ENCODE measurements around the gene CAMTA2. TPM values are rescaled to one million over a fixed set of nuclear protein-coding genes. Genes with fewer than 3 reads are reported as not detected.

The CAMTA2 gene
- total and polyA plus RNA-seq, 9 of the 15 experiments (the other 6 are each of a cell fraction or from before 2014, with no cell fraction given): 0.24 to 25.1 (median 6.3) TPM

GRCh38 chr17:5000237-5000639 is 12.8 kb upstream of the CAMTA2 start (continued):
- TF ChIP-seq MEF2D (tag; conservative IDR thresholded peaks at IDR 0.05; ENCODE audit: low read depth) (no peak), PREB (CRISPR knock-in tag; IDR thresholded peaks at IDR 0.05) (no peak)

- H3K4me2 ChIP-seq (ENCODE audit: insufficient read depth, low read length): no peak overlapping the region
- peaks cover 16% of the 10 kb centered on the region for H3K79me2 ChIP-seq (ENCODE audit: control insufficient read depth, insufficient read depth, low read length)
- ChIA-PET POLR2A (no interaction called here), CTCF (ENCODE audit: low intra/inter-chr PET ratio) (no interaction called here)
- H3K9me3 ChIP-seq (replicated peaks; ENCODE audit: control insufficient read depth, insufficient read depth, low read depth, low read length): no peaks in the 10 kb centered on the region
- H2AFZ ChIP-seq (ENCODE audit: low read depth, low read length): no peak overlapping the region
- peaks cover 41% of the 10 kb centered on the region for H3K36me3 ChIP-seq (ENCODE audit: control insufficient read depth, insufficient read depth, low read length)
- no peak for FAIRE-seq
- in situ Hi-C loops (cut with MboI): no loop called here
- H3K27me3 ChIP-seq (ENCODE audit: control insufficient read depth in 2 of 2, insufficient read depth in 2 of 2, low read length in 2 of 2): no peaks in the 10 kb centered on the region
- TSS peak; percentile 63 for BruUV-seq (replicated peaks)
- H3K9ac ChIP-seq (ENCODE audit: insufficient read depth in 1 of 2, low read depth in 2 of 2, low read length in 2 of 2): peak overlapping the region in 1 of 2 experiments; percentile 95; a peak in 2 of 4 replicates
- no peak for ATAC-seq
- intact Hi-C loops (cut with micrococcal nuclease): no loop called here
- TF ChIP-seq NBN (IDR thresholded peaks at IDR 0.05; ENCODE audit: low read depth): no peak
- TF ChIP-seq RFX7 (CRISPR knock-in tag; IDR thresholded peaks at IDR 0.05): no peak
- no peak for TF ChIP-seq PURB (CRISPR knock-in tag; IDR thresholded peaks at IDR 0.05; ENCODE audit: low read depth)
- TF ChIP-seq DIDO1 (tag; IDR thresholded peaks at IDR 0.05; ENCODE audit: low read depth): no peak
- no peak for TF ChIP-seq ZNF589 (CRISPR knock-in tag; IDR thresholded peaks at IDR 0.05; ENCODE audit: low read depth)
- TF ChIP-seq TOE1 (IDR thresholded peaks at IDR 0.05; ENCODE audit: borderline replicate concordance): no peak
- no peak for TF ChIP-seq TOE1 (CRISPR knock-in tag; IDR thresholded peaks at IDR 0.05; ENCODE audit: borderline replicate concordance, low read depth)
- no peak for TF ChIP-seq RBFOX2 (IDR thresholded peaks at IDR 0.05; ENCODE audit: low read depth, low read length)
- no peak for TF ChIP-seq HDAC3 (IDR thresholded peaks at IDR 0.05; ENCODE audit: borderline replicate concordance, partially characterized antibody)
- TF ChIP-seq NFIX (CRISPR knock-in tag; IDR thresholded peaks at IDR 0.05; ENCODE audit: low read depth): no peak
- TF ChIP-seq ERF (CRISPR knock-in tag; IDR thresholded peaks at IDR 0.05): no peak
- no peak for TF ChIP-seq TEAD4 (IDR thresholded peaks at IDR 0.05; ENCODE audit: low read length)
- TF ChIP-seq TEAD4 (CRISPR knock-in tag; IDR thresholded peaks at IDR 0.05; ENCODE audit: borderline replicate concordance): no peak
- no peak for TF ChIP-seq ZNF277 (CRISPR knock-in tag; IDR thresholded peaks at IDR 0.05; ENCODE audit: borderline replicate concordance)
- TF ChIP-seq ZNF583 (CRISPR knock-in tag; IDR thresholded peaks at IDR 0.05): no peak
- TF ChIP-seq SIN3A (IDR thresholded peaks at IDR 0.05; ENCODE audit: borderline replicate concordance in 2 of 2, control insufficient read depth in 1 of 2, low read depth in 2 of 2, low read length in 2 of 2): no peak
- no peak for TF ChIP-seq ZNF354B (CRISPR knock-in tag; IDR thresholded peaks at IDR 0.05)
- no peak for TF ChIP-seq MCM5 (IDR thresholded peaks at IDR 0.05; ENCODE audit: low read depth)
- TF ChIP-seq ZNF175 (CRISPR knock-in tag; IDR thresholded peaks at IDR 0.05; ENCODE audit: low read depth): no peak
- H3K4me1 ChIP-seq (replicated peaks in 1 of 2; ENCODE audit: control insufficient read depth in 2 of 2, insufficient read depth in 2 of 2, low read length in 2 of 2): peaks cover 11 to 34% of the 10 kb centered on the region in 2 experiments; a peak in 3 of 5 replicates
- no peaks in the 10 kb centered on the region for H4K20me1 ChIP-seq (replicated peaks; ENCODE audit: control insufficient read depth, insufficient read depth, low read length)
- WGBS (ENCODE audit: insufficient coverage, low coverage, missing lambda C conversion rate): 60% methylated on average over 7 of the region's 12 CpGs
- H3K9me1 ChIP-seq (ENCODE audit: control insufficient read depth, insufficient read depth, low read length): peaks cover 2% of the 10 kb centered on the region
- H3K27ac ChIP-seq (ENCODE audit: extremely low read depth, low read depth, low read length): no peak overlapping the region
- no peak overlapping the region; the same call in 1 of the 2 replicates for H3K4me3 ChIP-seq
- no peak for DNase-seq (ENCODE audit: extremely low read depth in 1 of 4, low spot score in 3 of 4)
Observed at GRCh38 chr17:4999430-5000093, 12.1 kb upstream of the CAMTA2 start.
